K562 (cell line): ENCODE measurements around the gene PGM2. TPM values are rescaled to one million over a fixed set of nuclear protein-coding genes. Genes with fewer than 3 reads are reported as not detected.

ENCODE experiments used
- ATAC-seq: fragments of 200-7000 bp; cut with Tn5 transposase; 3 replicates; pipeline ENCODE4 v1.9.1; 2020; ENCODE audit warnings: moderate library complexity
- BruUV-seq: library from RNA; stranded (reverse); fragments of 400-500 nt; replicated peaks from 2 replicates; lab custom pipeline; 2021; lab: Mats Ljungman, UMichigan
- CTCF ChIA-PET: fragments of 300-600 bp; formaldehyde crosslinking; extraction: SDS; loops from one replicate; lab custom pipeline; 2021; ENCODE audit warnings: low intra/inter-chr PET ratio; lab: Yijun Ruan, JAX
- POLR2A ChIA-PET: fragments of 300-600, 350-650 bp; sonication (Branson Sonifier 250); formaldehyde crosslinking; extraction: SDS; loops from one replicate; lab custom pipeline; 2021; ENCODE audit warnings: antibody characterized with exemption, inconsistent platforms; lab: Yijun Ruan, JAX
- DNase-seq, 4 experiments: peaks; one replicate each; pipeline versions ENCODE4 v3.0.0 to v3.0.0-alpha.2; 2011 to 2018; ENCODE audit warnings: low spot score in 3 of 4, mixed read lengths in 3 of 4; ENCODE audit errors: extremely low read depth in 1 of 4
- FAIRE-seq: peaks from 2 replicates; lab custom pipeline; 2011; peaks lifted over from hg19 to GRCh38; lab: Jason Lieb, UNC
- H2AFZ ChIP-seq: 2 replicates; pipeline ENCODE4 v1.6.0; 2011; ENCODE audit warnings: low read depth, low read length, control low read depth, inconsistent platforms
- H3K27ac ChIP-seq: fragments of 200-600 bp; 3 replicates; pipeline ENCODE4 v1.8.0; 2011; ENCODE audit warnings: low read depth, mild to moderate bottlenecking, control low read depth, inconsistent platforms, low read length, moderate library complexity, mixed read lengths; ENCODE audit errors: extremely low read depth
- H3K27me3 ChIP-seq, 2 experiments: fragments of 300-600 bp in 1 of 2; 2 replicates in 1 of 2; 3 replicates in 1 of 2; pipeline versions ENCODE4 v1.6.0 to v1.8.0; 2011; ENCODE audit warnings: inconsistent platforms in 2 of 2, low read length in 2 of 2, mild to moderate bottlenecking in 1 of 2, mixed read lengths in 1 of 2, moderate library complexity in 1 of 2; ENCODE audit not compliant: control insufficient read depth in 2 of 2, insufficient read depth in 2 of 2
- H3K36me3 ChIP-seq: fragments of 300-600 bp; 3 replicates; pipeline ENCODE4 v1.8.0; 2011; ENCODE audit warnings: mild to moderate bottlenecking, low read length, inconsistent platforms; ENCODE audit not compliant: control insufficient read depth, insufficient read depth
- H3K4me1 ChIP-seq, 2 experiments: fragments of 200-600 bp in 1 of 2; replicated peaks in 1 of 2; 2 replicates in 1 of 2; 3 replicates in 1 of 2; pipeline versions ENCODE4 v1.5.1 to v1.8.0; 2011; ENCODE audit warnings: inconsistent platforms in 2 of 2, low read length in 2 of 2, mild to moderate bottlenecking in 1 of 2, mixed read lengths in 1 of 2, moderate library complexity in 1 of 2; ENCODE audit not compliant: control insufficient read depth in 2 of 2, insufficient read depth in 2 of 2
- H3K4me2 ChIP-seq: 2 replicates; pipeline ENCODE4 v1.6.1; 2011; ENCODE audit warnings: low read length, control low read depth, inconsistent platforms, mixed read lengths; ENCODE audit not compliant: insufficient read depth
- H3K4me3 ChIP-seq: fragments of 200-600 bp; sonication (generic), shearing (Covaris generic); 2 replicates; pipeline ENCODE4 v1.5.1; 2016; ENCODE audit warnings: control low read depth, inconsistent platforms
- H3K79me2 ChIP-seq: fragments of 200-600 bp; 3 replicates; pipeline ENCODE4 v1.8.0; 2011; ENCODE audit warnings: low read length, inconsistent platforms; ENCODE audit not compliant: control insufficient read depth, insufficient read depth
- H3K9ac ChIP-seq, 2 experiments: 2 replicates each; pipeline versions ENCODE4 v1.6.0 to v1.6.1; 2011; ENCODE audit warnings: low read depth in 2 of 2, low read length in 2 of 2, control low read depth in 1 of 2, inconsistent platforms in 1 of 2, mild to moderate bottlenecking in 1 of 2, mixed read lengths in 1 of 2; ENCODE audit not compliant: insufficient read depth in 1 of 2
- H3K9me1 ChIP-seq: one replicate; pipeline ENCODE4 v1.6.0; 2011; ENCODE audit warnings: inconsistent platforms, mild to moderate bottlenecking, low read length, moderate library complexity; ENCODE audit not compliant: control insufficient read depth, insufficient read depth
- H3K9me3 ChIP-seq: replicated peaks from 2 replicates; pipeline ENCODE4 v1.5.1; 2011; ENCODE audit warnings: low read depth, low read length, inconsistent platforms; ENCODE audit not compliant: control insufficient read depth, insufficient read depth
- H4K20me1 ChIP-seq: replicated peaks from 2 replicates; pipeline ENCODE4 v1.6.1; 2011; ENCODE audit warnings: low read length, inconsistent platforms, mixed read lengths; ENCODE audit not compliant: control insufficient read depth, insufficient read depth
- CREM ChIP-seq: IDR thresholded peaks from 2 replicates; pipeline ENCODE4 v1.6.1; 2014; ENCODE audit warnings: antibody characterized with exemption, low read depth
- SAFB ChIP-seq: fragments of 200-400 bp; formaldehyde crosslinking; IDR thresholded peaks from 2 replicates; pipeline ENCODE4 v1.6.1; 2017; ENCODE audit warnings: low read depth, low read length, borderline replicate concordance
- SMAD2 ChIP-seq: fragments of 150-350 bp; IDR thresholded peaks from 2 replicates; pipeline ENCODE4 v1.6.1; 2014; ENCODE audit warnings: low read depth, mild to moderate bottlenecking, low read length
- SP1 ChIP-seq: sonication (generic); formaldehyde crosslinking; IDR thresholded peaks from 2 replicates; pipeline ENCODE4 v1.8.1; 2022; ENCODE audit warnings: mild to moderate bottlenecking, missing genetic modification reagents
- ZBTB8A ChIP-seq: fragments of 450-650 bp; IDR thresholded peaks from 2 replicates; pipeline ENCODE4 v1.6.1; 2018; ENCODE audit warnings: mild to moderate bottlenecking, moderate library complexity; ENCODE audit not compliant: partially characterized antibody
- ZKSCAN1 ChIP-seq: fragments of 150-350 bp; IDR thresholded peaks from 2 replicates; pipeline ENCODE4 v1.6.1; 2016; ENCODE audit warnings: low read depth, low read length
- ZNF592 ChIP-seq: fragments of 450-650 bp; IDR thresholded peaks from 2 replicates; pipeline ENCODE4 v1.6.1; 2017; ENCODE audit warnings: antibody characterized with exemption, mild to moderate bottlenecking
- ZNF778 ChIP-seq: fragments of 450-650 bp; formaldehyde crosslinking; IDR thresholded peaks from 2 replicates; pipeline ENCODE4 v1.4.0; 2020; ENCODE audit warnings: mild to moderate bottlenecking, moderate library complexity
- WGBS: fragments of 100-300 bp; shearing (Covaris generic); methylation state at CpG from one replicate; pipeline ENCODE4 v1.1.6; 2016; ENCODE audit warnings: low coverage, mixed read lengths; ENCODE audit not compliant: insufficient coverage; ENCODE audit errors: missing lambda C conversion rate; 5-methylcytosine and 5-hydroxymethylcytosine counted together
- in situ Hi-C: fragments of 300-500 bp; cut with MboI; formaldehyde crosslinking; loops from 4 replicates; pipeline ENCODE4 v1.15.0; 2018; ENCODE audit warnings: inconsistent platforms, mixed read lengths
- intact Hi-C: fragments of 100-400 bp; cut with micrococcal nuclease; formaldehyde crosslinking; loops from 2 replicates; pipeline ENCODE4 v1.14.2; 2022
- polyA plus RNA-seq, 8 experiments: library from polyadenylated mRNA; depleted of rRNA in 4 of 8; stranded (reverse) in 5 of 8; unstranded in 3 of 8; fragments of >200 nt; fragmentation: Nextera tagmentation in 2 of 8; fragmentation: Illumina TruSeq in 1 of 8; extraction: Ambion mirVana in 2 of 8; extraction: Trizol in 1 of 8; gene quantifications; 2 replicates each; pipeline versions ENCODE4 v1.2.1 to v1.2.3, GENCODE V29; 2011 to 2014; ENCODE audit warnings: inconsistent platforms in 1 of 8, missing spikeins in 1 of 8
- total RNA-seq, 7 experiments: library from RNA; depleted of rRNA in 6 of 7; stranded (reverse); fragments of >200 nt in 6 of 7; fragmentation: Illumina TruSeq in 2 of 7; extraction: Trizol in 2 of 7; gene quantifications; 2 replicates each; pipeline versions ENCODE4 v1.2.1 to v1.2.3, GENCODE V29; 2011 to 2021; ENCODE audit warnings: low replicate concordance in 1 of 7
- TF ChIP-seq, protein P1 (sequence below), 2 experiments: fragments of 250-450 bp in 1 of 2; fragments of 450-650 bp in 1 of 2; sonication (Bioruptor Pico) in 1 of 2; IDR thresholded peaks; 2 replicates each; pipeline versions ENCODE4 v1.6.1 to v1.8.0; 2016 to 2021; ENCODE audit warnings: mild to moderate bottlenecking in 2 of 2, moderate library complexity in 2 of 2, missing compliant biosample characterization in 1 of 2, missing genetic modification characterization in 1 of 2

Gene PGM2
- total and polyA plus RNA-seq, 9 of the 15 experiments (the other 6 are each of a cell fraction or from before 2014, with no cell fraction given): 15.2 to 77.3 (median 51.4) TPM

- in situ Hi-C loops: no loop called here
- H3K4me3 ChIP-seq: peak overlapping the region; percentile 71
- peak; percentile 80 for TF ChIP-seq ZKSCAN1
- no peak for TF ChIP-seq SAFB
- no peaks in the 10 kb centered on the region for H4K20me1 ChIP-seq
- ChIA-PET CTCF (no interaction called here), POLR2A (interaction anchor here (1.4 kb wide), 1 partner anchor 8 kb away, joined by 3 read pairs; no protein-coding TSS in a partner anchor)
- intact Hi-C loops: no loop called here
- peaks cover 22% of the 10 kb centered on the region for H3K79me2 ChIP-seq
- H3K9me3 ChIP-seq: no peaks in the 10 kb centered on the region
- ATAC-seq: no peak
- DNase-seq: no peak
- H3K27ac ChIP-seq: no peak overlapping the region
- peak overlapping the region; percentile 67 to 98; a peak in 3 of 4 replicates for H3K9ac ChIP-seq
- H3K4me1 ChIP-seq: peaks cover 4 to 11% of the 10 kb centered on the region in 2 experiments; a peak in 4 of 5 replicates
- H3K4me2 ChIP-seq: peak overlapping the region; percentile 94
- no peaks in the 10 kb centered on the region for H3K9me1 ChIP-seq
- no peak overlapping the region for H2AFZ ChIP-seq
- peaks cover 37% of the 10 kb centered on the region for H3K36me3 ChIP-seq
- BruUV-seq: TSS peak; percentile 57
- no peaks in the 10 kb centered on the region for H3K27me3 ChIP-seq
- peak; percentile 11 for FAIRE-seq
- 31% methylated on average over 1 of the region's 1 CpG for WGBS
These were observed 1.4 kb downstream of the PGM2 start for GRCh38 chr4:37827802-37828321.

DNA sequence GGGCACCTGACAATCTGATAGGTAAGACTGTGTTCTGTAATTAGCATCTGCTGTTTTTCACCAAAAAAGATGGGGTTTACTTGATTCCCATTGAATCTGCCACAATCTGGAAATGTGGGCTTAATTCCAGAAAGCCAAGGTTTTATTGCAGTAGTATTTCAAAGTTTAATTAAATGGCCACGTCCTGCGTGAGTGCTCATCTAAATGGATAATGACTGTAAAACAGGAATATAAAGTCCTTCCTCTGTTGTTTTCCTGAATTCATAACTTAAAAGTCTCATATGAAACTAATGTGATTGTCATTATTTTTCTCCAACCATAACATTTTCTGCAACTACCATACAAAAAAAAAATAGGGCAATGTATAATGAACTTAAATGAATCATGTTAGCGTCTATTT lies 2.4 kb downstream of the PGM2 start:
- peaks cover 3% of the 10 kb centered on the region for H3K9me1 ChIP-seq
- peaks cover 22% of the 10 kb centered on the region for H3K79me2 ChIP-seq
- H3K36me3 ChIP-seq: peaks cover 46% of the 10 kb centered on the region
- ChIA-PET CTCF (no interaction called here), POLR2A (no interaction called here)
- H2AFZ ChIP-seq: no peak overlapping the region
- TF ChIP-seq ZNF592 (no peak), SP1 (CRISPR knock-in tag) (no peak), CREM (no peak), ZNF778 (CRISPR knock-in tag) (no peak), ZBTB8A (no peak), SMAD2 (no peak)
- TF ChIP-seq, protein P1, sequence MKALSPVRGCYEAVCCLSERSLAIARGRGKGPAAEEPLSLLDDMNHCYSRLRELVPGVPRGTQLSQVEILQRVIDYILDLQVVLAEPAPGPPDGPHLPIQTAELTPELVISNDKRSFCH (CRISPR knock-in tag; IDR thresholded peaks at IDR 0.05): no peak
- TF ChIP-seq, protein P1 (tag; IDR thresholded peaks at IDR 0.05): no peak
- no peak overlapping the region for H3K4me3 ChIP-seq
- 95% methylated on average over 3 of the region's 3 CpGs for WGBS
- H3K4me2 ChIP-seq: no peak overlapping the region
- DNase-seq (no peak), ATAC-seq (no peak), FAIRE-seq (no peak)
- no peaks in the 10 kb centered on the region for H4K20me1 ChIP-seq
- intact Hi-C loops: no loop called here
- no peaks in the 10 kb centered on the region for H3K9me3 ChIP-seq
- no peak overlapping the region for H3K27ac ChIP-seq
- no peak overlapping the region for H3K9ac ChIP-seq
- H3K4me1 ChIP-seq: peaks cover 4 to 11% of the 10 kb centered on the region in 2 experiments; a peak in 4 of 5 replicates
- H3K27me3 ChIP-seq: no peaks in the 10 kb centered on the region
- in situ Hi-C loops: no loop called here
- no TSS peak for BruUV-seq
